Spleen (tissue), 7 donors: ENCODE measurements around the gene RASSF5.

Experiments used
- CTCF ChIP-seq, 11 experiments: fragments of 200-600 bp in 7 of 11; fragments of 450-650 bp in 4 of 11; sonication (generic) in 4 of 11; IDR thresholded peaks in 8 of 11; conservative IDR thresholded peaks in 3 of 11; 1 replicate in 7 of 11; 2 replicates in 4 of 11; pipeline versions ENCODE4 v1.4.0 to v1.8.0; 2016 to 2021; ENCODE audit warnings: antibody characterized with exemption in 11 of 11, inconsistent platforms in 4 of 11, mild to moderate bottlenecking in 1 of 11
- POLR2A ChIP-seq, 3 donors: fragments of 450-650 bp; IDR thresholded peaks; one replicate each; pipeline ENCODE4 v1.5.1; 2017; ENCODE audit warnings: antibody characterized with exemption in 3 of 3, mild to moderate bottlenecking in 1 of 3
- donor health status: DM: no; HTN: no; CAD: no; lungs with moderate emphysema.
- donor health status: DM: no; HTN: no; CAD: no.
- donor health status: DM: no; HTN: no; CAD: no.

- TF ChIP-seq CTCF (IDR thresholded peaks at IDR 0.05 in 8 of 11, conservative IDR thresholded peaks at IDR 0.05 in 3 of 11) (no peak), POLR2A (IDR thresholded peaks at IDR 0.05) (no peak)
Measured at GRCh38 chr1:206572835-206573234, 65.5 kb downstream of the RASSF5 start.
